ENCODE results near the gene CACNA1E. TPM values are rescaled to one million over a fixed set of nuclear protein-coding genes. Genes with fewer than 3 reads are reported as not detected.

The CACNA1E gene
- total RNA-seq, 1 experiment from 2014 or later: 0.46 TPM

DNA sequence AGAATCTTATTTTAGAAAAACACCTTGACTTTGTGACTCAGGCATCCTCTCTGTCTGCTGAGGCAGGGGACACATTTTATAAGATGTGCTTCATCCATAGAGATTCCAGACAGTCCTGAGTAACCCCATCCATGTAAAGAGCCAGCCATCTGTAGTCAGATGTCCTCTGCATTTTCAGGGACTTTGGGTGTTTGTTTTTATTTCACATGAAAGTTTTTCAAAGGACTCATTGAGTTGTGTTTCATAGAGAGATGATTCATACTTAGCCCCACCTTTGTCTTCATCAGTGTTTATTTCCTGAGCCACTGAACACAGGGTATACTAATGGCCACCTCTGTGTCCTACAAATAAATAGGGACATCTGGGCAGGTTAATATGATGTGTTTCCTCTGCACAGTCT, 280.4 kb downstream of the CACNA1E start:
- Histone ChIP-seq H3K9ac (ENCODE audit: extremely low read depth, insufficient read length, low read length) (no peak overlapping the region), H3K9me3 (ENCODE audit: control insufficient read depth, low read depth, low read length) (no peaks in the 10 kb centered on the region), H3K27ac (ENCODE audit: insufficient read length, low read depth, low read length) (no peak overlapping the region), H3K79me2 (ENCODE audit: insufficient read depth, low read length) (no peaks in the 10 kb centered on the region), H3K27me3 (ENCODE audit: insufficient read depth, low read length) (no peaks in the 10 kb centered on the region), H2BK120ac (ENCODE audit: low read depth, low read length, poor library complexity, severe bottlenecking) (no peak overlapping the region), H2BK5ac (ENCODE audit: insufficient read length, low read length) (no peak overlapping the region), H3K14ac (ENCODE audit: insufficient read depth, low read length) (no peak overlapping the region), H4K91ac (ENCODE audit: insufficient read length, low read depth, low read length) (no peak overlapping the region), H2AFZ (ENCODE audit: low read length) (no peak overlapping the region), H3K56ac (ENCODE audit: insufficient read length, low read depth, low read length) (no peak overlapping the region), H3K4me1 (ENCODE audit: insufficient read depth, low read length) (no peaks in the 10 kb centered on the region), H3K4ac (ENCODE audit: low read depth, low read length) (no peak overlapping the region), H4K8ac (replicated peaks; ENCODE audit: insufficient read length, low read depth, low read length) (no peak overlapping the region), H3K23me2 (ENCODE audit: insufficient read length, low read depth, low read length, poor library complexity, severe bottlenecking) (no peaks in the 10 kb centered on the region), H3K18ac (ENCODE audit: insufficient read length, low read depth, low read length) (no peak overlapping the region), H2BK15ac (ENCODE audit: low read depth, low read length) (no peak overlapping the region), H3K23ac (ENCODE audit: insufficient read length, low read depth, low read length) (no peak overlapping the region), H2BK12ac (ENCODE audit: insufficient read length, low read depth, low read length) (no peak overlapping the region), H4K5ac (ENCODE audit: insufficient read length, low read depth, low read length) (no peak overlapping the region), H3K4me2 (ENCODE audit: insufficient read depth, insufficient read length, low read length) (no peak overlapping the region), H3K79me1 (ENCODE audit: insufficient read depth, low read depth, low read length, poor library complexity, severe bottlenecking) (no peaks in the 10 kb centered on the region), H2AK5ac (ENCODE audit: insufficient read length, low read length) (no peak overlapping the region), H4K20me1 (ENCODE audit: control insufficient read depth, insufficient read depth, insufficient read length) (no peaks in the 10 kb centered on the region), H2BK20ac (ENCODE audit: low read depth, low read length, poor library complexity, severe bottlenecking) (no peak overlapping the region), H3T11ph (ENCODE audit: low read length) (no peak overlapping the region)
- DNase-seq: no peak
- no peak for TF ChIP-seq CTCF (conservative IDR thresholded peaks at IDR 0.05)
- Mint-ChIP-seq H3K27me3 (ENCODE audit: low read depth) (peaks cover 3% of the 10 kb centered on the region), H3K36me3 (ENCODE audit: insufficient read depth in 1 of 3, low read depth in 3 of 3) (no peaks in the 10 kb centered on the region), H3K9me3 (no peaks in the 10 kb centered on the region), H3K4me3 (no peak overlapping the region), H3K27ac (no peak overlapping the region), H3K4me1 (peaks cover 0 to 8% of the 10 kb centered on the region in 2 experiments; a peak in 2 of 4 replicates)
